GM18511 (cell line): ENCODE data around the gene MFN2.
"Not testable (repeated sequence)": the region's sequence is repeated elsewhere in the genome, so short reads cannot be mapped to it uniquely, and the experiment has no call there.

Source experiments
- ATAC-seq: cut with Tn5 transposase; IDR thresholded peaks from one replicate; pipeline ENCODE4 v1.9.1; 2021; ENCODE audit warnings: mild to moderate bottlenecking, moderate library complexity; ENCODE audit not compliant: unreplicated experiment

MFN2 gene

GRCh38 chr1:11979851-11980675 is at the start of gene MFN2:
MFN2 (plus strand) TSS chr1:11980444; CDS start chr1:11989169, 8,725 bp downstream.
- ATAC-seq: peak; percentile 92

- no peak for ATAC-seq
Measured at GRCh38 chr1:11930571-11931445, 49.4 kb upstream of the MFN2 start.

- ATAC-seq: no peak
Measured at GRCh38 chr1:11931845-11932244, 48.4 kb upstream of the MFN2 start.

- peak; percentile 85 for ATAC-seq
Measured at GRCh38 chr1:11934302-11935056, 45.8 kb upstream of the MFN2 start, which contains the start of gene PLOD1. PLOD1 (plus strand) TSS chr1:11934717; CDS start chr1:11934780, 63 bp downstream.

- peak; percentile 22 for ATAC-seq
Measured at GRCh38 chr1:11935057-11935412, 45.2 kb upstream of the MFN2 start.

- not testable (repeated sequence) for ATAC-seq
Measured at GRCh38 chr1:11935733-11936132, 44.5 kb upstream of the MFN2 start.

- no peak for ATAC-seq
Measured at GRCh38 chr1:11938722-11939526, 41.3 kb upstream of the MFN2 start.

- ATAC-seq: not testable (repeated sequence)
Measured at GRCh38 chr1:11939794-11940193, 40.5 kb upstream of the MFN2 start.

- no peak for ATAC-seq
Measured at GRCh38 chr1:11940260-11940921, 39.9 kb upstream of the MFN2 start.

GRCh38 chr1:11942280-11942679 is 38.0 kb upstream of the MFN2 start:
- ATAC-seq: no peak

- no peak for ATAC-seq
Measured at GRCh38 chr1:11943619-11944018, 36.6 kb upstream of the MFN2 start.

GRCh38 chr1:11944358-11944931 is 35.8 kb upstream of the MFN2 start:
- no peak for ATAC-seq

GRCh38 chr1:11946647-11947046 is 33.6 kb upstream of the MFN2 start:
- no peak for ATAC-seq

GRCh38 chr1:11948822-11949458 is 31.3 kb upstream of the MFN2 start:
- ATAC-seq: no peak

GRCh38 chr1:11951901-11952300 is 28.3 kb upstream of the MFN2 start:
- no peak for ATAC-seq

GRCh38 chr1:11952455-11953109 is 27.7 kb upstream of the MFN2 start:
- ATAC-seq: no peak

GRCh38 chr1:11955221-11955620 is 25.0 kb upstream of the MFN2 start:
- ATAC-seq: no peak

GRCh38 chr1:11957398-11957797 is 22.8 kb upstream of the MFN2 start:
- no peak for ATAC-seq
